ENCODE data around the gene CITED4.

The CITED4 gene

DNA sequence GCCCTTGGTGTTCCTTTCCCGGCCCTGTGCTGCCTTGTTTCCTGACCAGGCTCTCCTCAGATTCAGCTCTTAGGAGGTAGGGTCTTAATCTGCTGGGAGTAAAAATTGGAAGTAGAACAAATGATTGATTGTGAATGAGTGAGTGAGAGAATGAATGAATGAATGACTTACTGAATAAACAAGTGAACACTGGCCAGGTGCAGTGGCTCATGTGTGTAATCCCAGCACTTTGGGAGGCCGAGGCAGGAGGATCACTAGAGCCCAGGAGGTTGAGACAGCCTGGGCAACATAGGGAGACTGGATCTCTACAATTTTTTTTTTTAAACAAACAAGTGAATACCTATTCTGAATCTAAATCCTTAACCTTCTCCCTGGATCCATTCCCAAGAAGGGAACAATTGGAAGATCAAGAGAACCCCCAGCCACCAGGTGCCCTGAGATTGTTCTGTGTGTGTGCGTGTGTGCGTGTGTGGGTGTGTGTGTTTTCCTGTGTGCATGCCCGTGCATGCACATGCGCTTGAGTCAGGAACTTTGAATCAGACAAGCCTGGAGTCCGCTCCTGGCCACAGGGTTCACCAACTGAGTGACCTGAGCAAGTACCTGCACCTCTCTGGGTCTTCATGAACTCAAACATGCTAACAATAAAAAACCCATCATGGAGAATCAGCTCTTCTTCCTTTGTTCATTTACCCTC lies 24.3 kb upstream of the CITED4 start:
- no peak for DNase-seq (ENCODE audit: low read depth)

DNA sequence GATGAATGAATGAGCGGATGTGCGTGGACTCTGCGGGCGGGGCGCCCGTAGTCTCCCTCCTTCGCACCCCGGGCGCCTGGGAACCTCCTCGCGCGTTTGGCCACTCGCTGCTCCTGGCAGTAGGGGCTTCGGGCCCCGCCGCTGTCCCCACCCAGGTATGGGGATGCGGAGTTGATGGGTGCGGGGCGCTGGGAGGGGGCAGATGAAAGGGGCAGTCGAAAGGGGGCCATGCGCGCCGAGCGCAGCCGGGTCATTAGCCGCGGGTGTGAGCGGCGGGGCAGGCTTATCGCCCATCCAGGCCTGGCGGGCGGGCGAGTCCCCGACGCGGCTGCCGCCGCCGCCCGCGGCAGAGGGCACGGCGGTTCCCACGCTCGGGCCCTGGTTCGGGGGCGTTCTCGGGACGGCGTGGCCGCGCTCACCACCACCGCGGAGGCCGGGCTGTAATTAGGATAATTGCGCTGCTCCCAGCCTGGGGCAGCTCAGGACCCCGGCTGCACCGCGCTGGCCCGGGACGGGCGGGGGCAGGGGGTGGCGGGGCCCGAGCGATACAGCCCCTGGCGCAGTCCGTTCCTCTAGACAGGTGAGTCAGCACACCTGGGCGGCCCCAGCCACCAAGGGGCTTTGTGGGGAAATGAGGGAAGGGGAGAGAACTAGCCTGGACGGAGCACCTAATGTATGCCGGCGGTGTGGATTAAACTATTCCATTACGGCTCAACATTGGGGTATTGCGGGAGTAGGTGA lies 22.1 kb upstream of the CITED4 start:
- DNase-seq (ENCODE audit: low read depth): no peak

DNA sequence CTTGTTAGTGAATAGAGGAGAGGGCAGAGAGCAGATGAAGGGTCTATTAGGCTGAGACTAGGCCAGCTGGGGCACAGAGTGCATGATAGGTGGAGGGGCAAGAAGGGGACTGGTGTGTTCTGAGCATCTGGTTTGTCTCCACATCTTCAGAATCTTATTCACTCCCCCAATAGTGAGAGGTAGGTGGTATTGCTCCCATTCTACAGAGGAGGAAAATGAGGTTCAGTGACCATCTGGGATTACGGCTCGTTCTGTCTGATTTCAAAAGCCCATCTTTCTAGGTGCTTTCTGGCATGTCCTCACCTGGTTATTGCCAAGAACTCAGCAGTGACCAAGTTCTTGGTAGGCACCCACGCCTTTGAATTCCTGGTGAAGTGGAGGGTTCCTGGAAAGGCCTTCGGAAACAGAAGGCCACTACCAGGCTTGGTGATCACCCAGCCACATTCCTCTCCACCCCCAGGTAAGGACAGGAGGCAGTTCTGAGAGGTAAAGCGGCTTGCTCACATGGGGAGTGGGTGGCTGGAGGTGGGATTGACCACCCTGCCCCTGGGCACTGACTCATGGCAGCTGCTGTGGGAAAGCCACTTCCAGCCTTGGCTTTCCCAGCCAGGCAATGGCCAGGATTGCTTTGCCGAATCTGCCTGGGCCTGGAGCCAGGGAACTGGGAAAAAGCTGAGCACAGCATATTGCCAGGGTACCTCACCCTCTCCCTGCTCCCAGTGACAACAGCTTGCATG lies 18.8 kb upstream of the CITED4 start:
- DNase-seq (ENCODE audit: low read depth): no peak

DNA sequence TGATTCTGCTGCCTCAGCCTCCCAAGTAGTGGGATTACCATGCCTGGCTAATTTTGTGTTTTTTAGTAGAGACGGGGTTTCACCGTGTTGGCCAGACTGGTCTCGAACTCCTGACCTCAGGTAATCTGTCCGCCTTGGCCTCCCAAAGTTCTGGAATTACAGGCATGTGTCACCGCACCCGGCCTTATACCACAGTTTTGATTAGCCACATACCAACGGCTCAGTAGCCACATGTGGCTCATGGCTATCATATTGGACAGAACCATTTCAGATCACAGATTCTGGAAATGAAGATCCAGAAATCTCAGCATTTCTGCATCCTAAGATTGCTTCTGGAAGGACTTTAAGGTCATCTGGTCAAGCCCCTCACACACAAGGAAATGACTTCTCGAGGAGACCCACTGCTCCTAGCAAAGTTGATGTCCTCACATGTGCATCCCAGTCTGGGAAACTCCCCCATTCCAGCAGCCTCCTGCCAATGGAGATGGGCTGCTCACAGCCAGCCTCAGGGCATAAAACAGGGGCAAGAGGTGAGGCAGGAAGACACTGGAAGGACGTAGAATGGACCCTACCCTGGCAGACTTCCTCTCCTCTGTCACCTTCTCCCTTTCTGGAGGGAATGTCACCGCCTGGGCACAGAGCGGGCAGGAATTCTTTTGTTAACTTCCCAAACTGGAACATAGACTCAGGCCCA lies 17.5 kb upstream of the CITED4 start:
- no peak for DNase-seq (ENCODE audit: low read depth)

DNA sequence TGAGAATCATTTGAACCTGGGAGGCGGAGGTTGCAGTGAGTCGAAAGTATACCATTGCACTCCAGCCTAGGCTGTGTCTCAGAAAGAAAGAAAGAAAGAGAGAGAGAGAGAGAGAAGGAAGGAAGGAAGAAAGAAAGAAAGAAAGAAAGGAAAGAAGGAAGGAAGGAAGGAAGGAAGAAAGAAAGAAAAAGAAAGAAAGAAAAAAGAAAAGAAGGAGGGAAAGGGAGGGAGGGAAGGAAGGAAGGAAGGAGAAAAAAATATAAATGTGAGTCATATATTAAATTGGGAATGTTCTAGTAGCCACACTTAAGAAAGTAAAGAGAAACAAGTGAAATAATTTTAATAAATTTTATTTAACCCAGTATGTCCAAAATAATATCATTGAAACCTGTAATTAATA lies 16.7 kb upstream of the CITED4 start:
- no peak for DNase-seq (ENCODE audit: low read depth)

DNA sequence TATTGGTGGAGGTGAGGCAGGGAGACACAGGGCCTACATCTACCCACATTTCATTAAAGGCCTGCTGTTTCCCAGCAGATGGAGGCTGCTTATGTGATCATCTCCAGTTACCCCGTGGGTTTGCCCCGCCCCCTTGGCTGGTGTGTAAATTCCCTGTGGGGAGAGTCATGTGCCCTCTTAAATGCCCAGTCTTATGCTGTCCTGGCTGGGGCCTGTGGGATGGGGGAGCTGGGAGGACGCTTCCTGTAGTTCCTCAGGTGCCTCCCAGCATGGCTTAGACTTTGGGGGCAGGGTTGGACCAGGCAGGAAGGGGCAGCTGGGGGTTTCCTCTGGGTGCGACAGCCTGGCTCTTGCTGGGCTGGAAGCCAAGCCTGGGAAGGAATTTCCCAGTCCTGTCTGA lies 15.5 kb upstream of the CITED4 start:
- no peak for DNase-seq (ENCODE audit: low read depth)

DNA sequence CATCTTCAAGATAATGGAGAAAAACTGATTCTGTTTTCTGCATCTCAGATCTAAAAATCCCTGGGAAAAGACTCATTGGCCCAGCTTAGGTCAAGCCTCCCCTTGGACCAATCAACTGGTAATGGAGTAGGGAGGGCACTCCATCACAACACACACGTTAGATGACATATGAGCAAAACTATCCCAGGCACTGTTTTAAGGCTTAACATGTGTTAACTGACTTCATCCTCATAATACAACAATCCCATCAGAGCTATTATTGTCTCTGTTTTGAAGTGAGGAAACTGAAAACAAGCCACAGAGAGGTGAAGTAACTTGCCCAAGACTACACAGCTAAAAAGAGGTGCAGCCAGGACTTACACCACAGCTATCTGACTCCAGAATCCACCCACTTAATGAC lies 14.7 kb upstream of the CITED4 start:
- DNase-seq (ENCODE audit: low read depth): no peak

DNA sequence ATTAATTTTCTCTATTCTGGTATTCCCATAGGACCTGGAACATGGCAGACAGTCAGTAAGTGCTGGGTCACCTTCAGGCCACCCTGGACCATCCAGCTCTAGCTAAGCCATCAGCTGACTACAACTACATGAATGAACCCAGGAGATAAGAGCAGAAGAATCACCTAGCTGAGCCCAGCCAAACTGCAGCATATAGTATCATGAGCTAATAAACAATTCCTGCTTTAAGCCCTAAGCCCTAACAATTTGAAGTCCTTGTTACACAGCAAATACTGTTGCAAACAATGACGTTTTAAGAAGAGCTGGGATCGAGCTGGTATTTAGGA lies 14.2 kb upstream of the CITED4 start:
- no peak for DNase-seq (ENCODE audit: low read depth)

DNA sequence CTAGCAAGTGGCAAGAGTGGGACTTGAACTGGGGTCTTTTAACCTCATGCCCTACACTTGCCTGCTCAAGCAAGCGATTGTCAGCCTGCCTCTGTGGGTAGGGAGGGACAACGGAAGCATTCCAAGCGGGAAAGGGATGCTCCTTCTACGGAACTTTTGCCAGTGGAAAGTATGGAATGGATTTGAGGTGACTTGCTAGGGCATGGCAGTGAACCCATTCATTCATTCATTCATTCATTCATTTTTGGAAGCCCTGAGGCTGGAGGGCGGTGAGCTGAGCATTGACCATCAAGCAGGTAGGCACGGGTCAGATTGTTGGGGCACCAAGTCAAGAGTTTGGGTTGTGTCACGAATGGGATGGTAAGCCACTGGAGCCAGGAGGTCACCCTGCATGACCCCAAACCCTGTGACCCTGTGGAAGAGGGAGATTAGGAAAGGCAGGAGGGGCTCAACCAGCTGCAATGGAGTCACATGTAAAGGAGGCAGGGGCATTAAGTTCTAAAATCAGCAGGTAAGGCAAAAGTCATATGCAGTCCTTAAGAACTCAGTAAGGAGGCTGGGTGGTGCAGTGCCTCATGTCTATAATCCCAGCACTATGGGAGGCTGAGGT lies 11.8 kb upstream of the CITED4 start:
- DNase-seq (ENCODE audit: low read depth): no peak

DNA sequence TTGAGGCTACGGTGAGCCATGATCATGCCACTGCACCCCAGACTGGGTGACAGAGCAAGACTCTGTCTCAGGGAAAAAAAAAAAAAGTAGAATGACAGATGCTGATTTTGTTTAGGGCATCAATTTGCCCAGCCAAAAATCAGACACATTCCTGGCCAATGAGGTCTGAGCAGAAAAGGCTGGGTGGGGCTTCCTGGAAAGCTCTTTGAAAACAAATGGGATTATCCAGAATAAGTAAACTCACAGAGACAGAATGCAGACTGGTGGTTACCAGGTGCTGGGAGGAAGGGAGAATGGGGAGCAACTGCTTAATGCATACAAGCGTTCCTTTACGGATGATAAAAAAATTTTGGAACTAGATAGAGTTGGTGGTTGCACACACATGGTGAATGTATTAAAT lies 10.1 kb upstream of the CITED4 start:
- DNase-seq (ENCODE audit: low read depth): no peak

DNA sequence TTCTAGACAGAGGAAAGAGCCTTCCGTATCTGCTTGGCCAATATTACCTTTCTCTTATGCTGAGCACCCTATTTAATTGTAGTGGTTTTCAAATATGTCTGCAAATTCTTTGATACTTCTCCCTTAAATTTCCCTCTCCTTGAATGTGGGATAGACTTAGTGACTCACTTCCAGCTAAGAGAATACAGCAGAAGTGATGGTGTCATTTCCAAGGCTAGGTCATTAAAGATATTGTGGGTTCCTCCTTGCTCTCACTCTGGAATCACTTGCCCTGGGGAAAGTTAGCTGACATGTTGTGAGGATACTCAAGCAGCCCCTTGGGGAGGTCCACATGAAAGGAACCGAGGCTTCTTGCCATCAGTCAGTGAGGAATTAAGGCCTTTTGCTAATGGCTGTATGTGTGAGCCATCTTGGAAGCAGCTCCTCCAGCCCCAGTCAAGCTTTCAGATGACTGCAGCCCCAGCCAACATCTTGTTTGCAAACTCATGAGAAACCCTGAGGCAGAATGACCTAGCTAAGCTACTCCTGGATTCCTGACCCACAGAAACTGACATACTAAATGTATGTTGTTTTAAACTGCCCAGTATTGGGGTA lies 8.1 kb upstream of the CITED4 start:
- no peak for DNase-seq (ENCODE audit: low read depth)

DNA sequence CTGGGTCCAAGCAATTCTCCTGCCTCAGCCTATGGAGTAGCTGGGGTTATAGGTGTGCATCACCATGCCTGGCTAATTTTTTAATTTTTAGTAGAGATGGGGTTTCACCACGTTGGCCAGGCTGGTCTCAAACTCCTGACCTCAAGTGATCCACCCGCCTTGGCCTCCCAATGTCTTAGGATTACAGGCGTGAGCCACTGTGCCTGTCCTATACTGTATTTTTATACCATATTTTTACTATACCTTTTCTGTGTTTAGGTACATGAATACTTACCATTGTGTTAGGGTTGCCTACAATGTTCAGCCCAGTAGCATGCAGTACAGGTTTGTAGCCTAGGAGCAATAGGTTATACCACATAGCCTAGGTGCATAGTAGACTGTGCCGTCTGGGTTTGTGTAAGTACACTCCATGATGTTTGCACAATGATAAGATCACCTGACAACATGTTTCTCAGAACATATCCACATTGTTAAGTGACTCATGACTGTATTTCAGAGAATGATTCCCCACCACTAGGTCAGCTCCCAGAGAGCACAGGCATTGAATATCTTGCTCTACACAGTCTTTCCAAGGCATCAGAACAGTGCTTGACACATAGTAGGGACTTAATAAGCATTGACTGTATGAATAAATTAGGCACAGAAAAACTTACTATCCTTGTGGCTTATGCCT lies 6.0 kb upstream of the CITED4 start:
- DNase-seq (ENCODE audit: low read depth): no peak

DNA sequence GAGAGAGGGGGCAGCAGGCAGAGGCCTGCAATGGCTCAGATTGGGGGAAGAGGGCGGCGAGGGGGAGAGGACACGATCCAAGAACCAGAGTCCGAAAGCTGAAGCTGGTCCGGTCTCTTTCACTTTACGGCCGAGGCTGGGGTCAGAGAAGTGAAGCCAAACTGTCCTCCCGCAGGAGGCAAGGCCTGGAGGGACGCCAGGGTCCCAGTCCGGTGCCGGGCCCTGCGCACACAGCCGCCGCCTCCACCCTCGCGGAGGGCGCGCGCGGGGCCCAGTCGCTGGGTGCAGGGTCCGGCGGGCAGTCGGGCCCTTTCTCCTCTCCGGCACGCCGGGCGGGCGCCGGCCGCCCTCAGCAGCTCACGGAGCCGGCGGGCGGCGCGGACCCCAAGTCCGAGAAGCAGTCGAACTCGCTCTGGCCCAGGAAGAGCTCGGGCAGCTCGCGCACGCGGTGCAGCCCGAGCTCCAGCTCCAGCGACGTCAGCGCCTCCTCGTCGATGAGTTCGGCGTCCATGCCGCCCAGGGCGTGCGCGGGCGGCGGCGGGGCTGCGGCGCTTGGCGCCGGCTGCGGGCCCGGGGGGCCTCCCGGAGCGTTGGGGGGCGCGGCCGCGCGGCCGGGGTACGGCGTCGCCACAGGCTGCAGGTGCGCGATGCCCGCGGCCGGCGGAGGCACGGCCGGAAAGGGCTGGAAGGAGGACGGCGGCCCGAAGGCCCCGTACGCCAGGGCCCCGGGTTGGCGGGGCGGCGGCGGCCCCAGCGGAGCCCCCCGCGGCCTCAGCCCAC lies 749 bp downstream of the CITED4 start:
- no peak for DNase-seq (ENCODE audit: low read depth)

DNA sequence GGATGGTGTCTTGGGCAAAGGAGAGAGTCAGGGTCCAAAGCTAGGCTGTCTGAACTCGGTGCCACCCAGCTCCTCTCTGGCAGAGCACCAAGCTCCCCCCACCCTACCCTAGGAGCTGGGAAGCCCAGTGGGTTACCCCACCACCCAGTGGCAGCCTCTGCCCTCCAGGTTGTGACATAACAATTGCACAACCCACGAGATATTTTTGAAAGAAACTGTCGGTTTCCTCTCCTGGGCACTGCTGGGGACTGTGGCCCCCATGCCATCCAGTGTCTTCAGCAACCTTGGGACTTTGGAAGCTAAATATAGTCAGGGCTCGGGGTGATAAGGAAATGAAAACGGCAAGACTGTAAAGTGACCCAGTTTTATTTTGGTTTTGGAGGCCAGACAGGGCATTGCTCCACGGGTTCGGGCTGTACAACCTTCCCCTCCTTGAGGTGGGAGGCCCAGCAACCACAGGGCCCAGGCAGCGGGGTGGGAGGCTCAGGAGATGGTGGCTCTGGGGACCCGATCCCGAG lies 1.4 kb downstream of the CITED4 start:
- no peak for DNase-seq (ENCODE audit: low read depth)

DNA sequence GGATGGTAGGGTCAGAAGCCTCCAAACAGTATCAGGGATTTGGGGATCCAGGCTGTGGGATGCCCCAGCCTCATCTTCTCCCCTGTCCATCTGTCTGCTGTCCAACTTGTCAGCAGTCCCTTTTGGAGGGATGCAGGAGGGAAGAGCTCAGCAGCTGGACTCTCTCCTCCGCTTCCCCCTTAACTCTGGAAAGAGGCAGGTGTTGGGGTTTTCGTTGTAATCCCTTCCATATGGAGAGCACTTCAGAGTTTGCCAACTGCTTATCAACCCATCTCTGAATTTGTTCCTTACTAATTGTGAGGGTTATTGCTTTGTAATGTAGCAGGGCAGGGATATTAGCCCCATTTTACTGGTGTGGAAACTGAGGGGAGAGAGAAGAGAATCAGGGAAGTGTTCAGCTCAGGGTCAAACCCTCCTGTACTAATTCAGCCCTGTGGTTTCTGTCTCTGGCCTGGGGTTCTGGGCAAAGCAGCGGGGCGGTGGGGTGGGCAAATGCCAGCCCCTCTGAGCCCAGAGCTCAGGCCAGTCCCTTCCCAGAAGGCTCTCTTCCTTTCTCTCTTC lies 3.2 kb downstream of the CITED4 start:
- no peak for DNase-seq (ENCODE audit: low read depth)

DNA sequence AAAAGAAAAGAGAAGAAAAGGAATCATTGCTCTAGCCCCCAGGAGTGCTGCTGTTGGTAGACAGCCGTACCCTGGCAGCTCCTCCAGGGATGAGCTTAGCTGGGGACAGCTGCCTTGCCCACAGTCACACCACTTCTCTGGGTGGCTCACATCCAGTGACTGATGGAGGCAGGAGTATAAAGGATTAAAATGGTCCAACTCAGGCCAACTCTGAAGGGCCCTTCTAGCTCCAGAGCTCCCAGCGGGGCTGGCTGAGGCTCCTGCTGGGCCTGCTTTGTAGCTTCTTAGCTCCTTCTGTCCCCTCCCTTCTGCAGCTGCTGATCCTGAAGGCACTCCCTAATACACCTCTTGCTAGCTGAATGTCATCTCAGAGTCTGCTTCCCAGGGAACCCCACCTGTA lies 4.4 kb downstream of the CITED4 start:
- no peak for DNase-seq (ENCODE audit: low read depth)

DNA sequence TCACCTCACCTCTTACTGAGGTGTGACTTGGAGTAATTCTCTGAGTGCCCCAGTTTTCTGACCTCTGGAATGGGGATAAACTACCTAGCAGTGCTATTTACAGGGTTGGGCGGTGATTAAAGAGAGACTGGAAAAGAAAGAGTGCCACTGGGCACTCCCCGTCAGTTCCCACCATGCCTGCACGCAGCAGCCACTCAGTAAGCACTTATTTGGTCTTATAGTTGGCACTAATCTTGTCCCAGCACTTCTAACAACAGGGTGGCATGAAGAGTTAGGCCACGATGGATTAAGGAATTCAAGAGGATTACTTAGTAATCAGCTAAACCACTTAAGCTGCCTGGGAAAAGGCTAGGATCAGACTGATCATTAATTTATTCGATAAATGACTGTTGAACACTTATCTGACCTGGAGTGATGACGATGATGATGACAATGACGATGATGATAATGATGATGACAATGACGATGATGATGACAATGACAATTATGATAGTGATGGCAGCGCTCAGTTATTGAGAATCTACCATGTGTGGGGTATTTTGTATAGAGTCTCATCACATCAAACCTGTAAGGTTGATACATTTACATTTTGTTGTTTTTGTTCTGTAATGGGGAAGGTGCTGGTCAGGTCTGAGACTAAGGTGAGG lies 5.4 kb downstream of the CITED4 start:
- DNase-seq (ENCODE audit: low read depth): no peak

DNA sequence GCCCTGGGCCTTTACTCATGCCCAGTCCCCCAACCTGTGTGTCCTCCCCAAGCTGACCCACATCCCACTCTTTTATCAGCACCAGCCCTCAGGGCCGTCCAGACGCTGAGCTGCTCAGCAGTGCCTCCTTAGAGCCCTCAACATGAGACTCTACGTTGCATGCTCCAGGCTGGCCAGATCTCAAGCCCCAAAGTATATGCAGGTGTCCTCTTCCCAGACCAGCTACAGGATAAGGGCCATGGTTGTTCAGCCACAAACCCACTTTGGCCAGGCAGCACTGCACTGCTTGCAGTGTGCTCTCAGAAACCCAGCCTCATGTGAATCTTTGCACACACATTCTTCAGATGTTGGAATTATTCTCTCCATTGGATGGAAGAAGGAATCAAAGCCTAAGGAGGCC lies 6.0 kb downstream of the CITED4 start:
- DNase-seq (ENCODE audit: low read depth): no peak

DNA sequence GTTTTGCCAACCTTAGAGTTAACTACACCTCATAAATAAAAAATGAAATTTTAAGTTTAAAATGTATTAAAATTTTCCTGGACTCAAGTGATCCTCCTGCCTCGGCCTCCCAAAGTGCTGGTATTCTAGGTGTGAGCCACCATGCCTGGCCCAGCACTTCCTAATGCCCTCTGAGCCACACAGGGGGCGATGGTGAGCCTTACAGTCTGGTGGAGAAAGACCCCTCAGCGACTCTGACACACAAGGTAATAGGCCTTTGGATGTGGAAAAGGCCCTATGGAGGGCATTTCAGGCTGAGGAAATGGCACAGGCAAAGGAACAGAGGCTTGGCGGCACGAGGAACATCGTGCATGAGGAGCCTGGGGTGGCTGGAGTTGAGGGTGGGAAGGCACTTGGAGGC lies 6.7 kb downstream of the CITED4 start:
- DNase-seq (ENCODE audit: low read depth): no peak

DNA sequence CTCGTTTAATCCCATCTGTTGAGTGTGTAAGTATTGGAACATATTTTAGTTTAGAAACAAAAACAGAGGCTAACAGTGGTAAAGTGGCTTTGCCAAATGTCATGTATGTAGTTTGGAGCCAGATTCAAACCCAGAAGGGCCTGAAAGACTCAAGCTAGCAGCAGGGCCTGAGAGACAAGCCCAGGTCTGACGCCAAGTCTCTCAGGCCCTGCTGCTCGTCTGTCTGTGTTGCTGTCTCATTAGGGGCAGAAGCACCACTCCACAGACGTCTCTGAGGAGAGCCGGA lies 8.3 kb downstream of the CITED4 start:
- no peak for DNase-seq (ENCODE audit: low read depth)
